Retinal pigment epithelial cell (primary cell): ENCODE measurements around the gene RGS10.

Experiments used
- DNase-seq: peaks from one replicate; pipeline ENCODE4 v3.0.0-alpha.2; 2010; ENCODE audit warnings: low read depth
- H3K4me3 ChIP-seq: 2 replicates; pipeline ENCODE4 v1.5.1; 2011; ENCODE audit warnings: mild to moderate bottlenecking, low read length, control low read depth, moderate library complexity
- CTCF ChIP-seq: conservative IDR thresholded peaks from 2 replicates; pipeline ENCODE4 v1.5.1; 2011; ENCODE audit warnings: low read depth, low read length, control low read depth, inconsistent platforms

Gene RGS10

GRCh38 chr10:119542988-119543813, 682 bp upstream of the RGS10 start:
- TF ChIP-seq CTCF, result peak; percentile 45
- no peak for DNase-seq

GRCh38 chr10:119541459-119542356, 811 bp downstream of the RGS10 start:
- peak overlapping the region; percentile 57 for H3K4me3 ChIP-seq
- DNase-seq, result no peak
- TF ChIP-seq CTCF, result no peak

More at GRCh38 chr10:119542988-119543813, 682 bp upstream of the RGS10 start:
- peak overlapping the region; percentile 57 for H3K4me3 ChIP-seq

- DNase-seq, result no peak
- no peak overlapping the region for H3K4me3 ChIP-seq
- no peak for TF ChIP-seq CTCF
These were observed 1.5 kb downstream of the RGS10 start for GRCh38 chr10:119541046-119541445.

- H3K4me3 ChIP-seq, result no peak overlapping the region
- DNase-seq, result no peak
- no peak for TF ChIP-seq CTCF
These were observed 2.5 kb downstream of the RGS10 start for GRCh38 chr10:119540038-119540437.

- DNase-seq, result no peak
- no peak overlapping the region for H3K4me3 ChIP-seq
- TF ChIP-seq CTCF, result no peak
These were observed 3.1 kb downstream of the RGS10 start for GRCh38 chr10:119539359-119539825.

GRCh38 chr10:119538632-119539358, 3.7 kb downstream of the RGS10 start:
- no peak for TF ChIP-seq CTCF
- no peak overlapping the region for H3K4me3 ChIP-seq
- DNase-seq, result no peak
